GM21737 (cell line): ENCODE results near the gene PIK3R2.
"Not testable (repeated sequence)": the region's sequence is repeated elsewhere in the genome, so short reads cannot be mapped to it uniquely, and the experiment has no call there.

Experiments used
- ATAC-seq: cut with Tn5 transposase; IDR thresholded peaks from one replicate; pipeline ENCODE4 v1.9.1; 2021; ENCODE audit warnings: mild to moderate bottlenecking, moderate library complexity; ENCODE audit not compliant: unreplicated experiment

PIK3R2 gene

DNA sequence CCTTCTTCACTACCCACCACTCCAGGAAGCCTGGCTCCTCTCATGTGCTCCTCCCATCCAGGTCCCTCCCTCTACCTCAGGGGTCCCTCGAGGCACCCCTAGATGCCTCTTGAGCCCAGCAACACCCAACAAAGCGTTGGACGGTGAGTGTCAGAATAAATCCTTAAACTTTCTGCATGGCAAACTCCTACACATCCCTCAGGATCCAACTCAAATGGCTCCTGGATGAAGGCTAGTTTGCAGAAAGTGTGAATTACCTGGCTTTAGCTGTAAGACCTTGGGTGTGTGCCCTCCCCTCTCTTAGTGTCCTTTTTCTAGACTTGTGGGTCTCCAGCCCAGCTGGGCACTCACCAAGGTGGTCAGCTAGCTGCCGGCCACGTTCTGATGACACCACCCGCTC is 45.4 kb downstream of the PIK3R2 start:
- ATAC-seq: no peak

DNA sequence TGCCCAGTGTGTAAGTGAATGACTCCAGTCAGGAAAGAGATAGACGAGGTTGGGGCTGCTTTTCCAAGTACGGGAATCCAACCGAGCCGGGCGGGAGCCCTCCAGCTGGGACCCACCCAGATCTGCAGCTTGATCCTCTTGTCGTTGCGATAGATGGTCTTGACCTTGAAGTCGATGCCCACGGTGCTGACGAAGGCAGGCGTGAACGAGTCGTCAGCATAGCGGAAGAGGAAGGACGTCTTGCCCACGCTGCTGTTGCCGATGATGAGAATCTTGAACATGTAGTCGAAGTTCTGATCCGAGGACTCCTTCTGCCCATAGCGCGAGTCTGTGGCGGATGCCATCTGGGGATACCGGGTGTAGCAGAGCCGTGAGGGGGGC is 49.4 kb downstream of the PIK3R2 start:
- ATAC-seq: no peak

DNA sequence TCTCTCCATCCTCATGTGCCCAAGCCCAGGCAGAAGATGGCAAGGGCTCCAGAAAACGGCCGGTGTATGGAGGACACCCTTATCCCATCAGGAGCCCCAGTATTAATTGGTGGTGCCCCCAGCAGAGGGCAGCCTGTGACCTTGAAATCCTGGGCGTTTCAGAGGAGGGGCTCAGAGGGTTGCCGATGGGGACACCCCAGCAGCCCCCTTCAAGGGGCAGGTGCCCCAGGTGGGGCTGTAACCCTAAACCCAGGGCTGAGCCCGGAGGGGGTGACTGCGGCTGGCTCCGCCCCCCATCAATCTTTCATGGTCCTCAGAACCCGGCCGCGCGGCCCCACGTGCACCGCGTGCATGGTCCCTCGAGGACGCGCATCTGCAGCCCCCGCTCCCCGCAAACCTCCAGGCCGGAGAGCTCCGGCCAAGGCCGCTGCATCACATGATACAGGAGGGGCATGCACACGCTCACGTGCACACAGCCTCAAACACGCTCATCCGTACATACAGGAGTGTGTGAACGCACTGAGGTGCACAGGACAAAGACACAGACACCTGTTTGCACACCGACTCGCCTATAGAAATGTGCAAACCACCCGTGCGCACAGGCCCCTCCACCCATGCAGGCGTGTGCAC is 49.9 kb downstream of the PIK3R2 start:
- no peak for ATAC-seq

DNA sequence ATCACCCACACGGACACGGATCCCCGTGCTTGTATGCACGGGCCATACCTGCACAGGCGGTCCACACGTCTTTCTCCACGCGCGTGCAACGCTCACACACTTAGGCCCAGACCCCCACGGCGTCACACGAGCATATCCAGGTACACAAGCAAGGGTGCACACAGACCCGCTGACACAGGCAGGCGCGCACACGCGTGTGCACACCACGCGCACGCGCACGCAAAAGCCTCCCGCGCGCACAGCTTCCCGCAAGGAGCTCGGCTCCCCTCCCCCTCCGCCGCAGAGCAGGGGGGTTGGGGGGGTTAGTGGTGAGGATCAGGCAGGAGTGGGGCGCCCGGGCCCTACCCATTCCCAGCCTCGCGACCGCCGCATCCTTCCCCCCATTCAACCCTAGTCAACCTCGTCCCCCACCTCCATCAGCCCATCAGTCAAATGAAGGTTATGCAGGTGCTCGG is 50.5 kb downstream of the PIK3R2 start:
- no peak for ATAC-seq

DNA sequence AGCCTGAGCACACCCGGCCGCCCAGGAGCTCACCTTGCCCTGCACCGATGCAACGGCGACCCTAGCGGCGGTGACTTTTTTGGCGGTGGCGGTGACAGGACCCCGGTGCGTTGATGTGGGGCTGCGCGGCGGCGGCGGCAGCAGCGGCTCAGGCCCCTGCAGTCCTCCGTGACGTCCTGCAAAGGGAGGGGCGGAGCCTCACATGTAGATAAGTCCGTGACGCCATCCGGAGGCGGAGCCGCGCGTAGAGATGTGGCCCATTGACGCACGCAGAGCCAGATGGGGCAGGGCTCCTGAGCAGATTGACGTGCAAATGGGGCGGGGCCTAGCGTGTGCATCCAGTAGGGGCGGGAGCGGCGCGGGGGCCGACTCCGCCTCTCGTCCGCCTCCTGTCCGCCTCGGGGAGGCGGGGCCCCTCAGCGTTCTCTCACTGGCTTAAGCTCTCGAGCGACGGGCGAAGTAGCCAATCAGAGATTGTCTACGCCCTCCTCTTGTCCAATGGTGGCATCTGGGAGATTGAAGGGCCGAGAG is 51.0 kb downstream of the PIK3R2 start, which contains the start of gene RAB3A:
TSS of gene RAB3A (minus strand) at position 180 of the 531 bp plus-strand sequence. CDS start 1,302 bp downstream, outside the sequence.
- ATAC-seq: peak; percentile 82

DNA sequence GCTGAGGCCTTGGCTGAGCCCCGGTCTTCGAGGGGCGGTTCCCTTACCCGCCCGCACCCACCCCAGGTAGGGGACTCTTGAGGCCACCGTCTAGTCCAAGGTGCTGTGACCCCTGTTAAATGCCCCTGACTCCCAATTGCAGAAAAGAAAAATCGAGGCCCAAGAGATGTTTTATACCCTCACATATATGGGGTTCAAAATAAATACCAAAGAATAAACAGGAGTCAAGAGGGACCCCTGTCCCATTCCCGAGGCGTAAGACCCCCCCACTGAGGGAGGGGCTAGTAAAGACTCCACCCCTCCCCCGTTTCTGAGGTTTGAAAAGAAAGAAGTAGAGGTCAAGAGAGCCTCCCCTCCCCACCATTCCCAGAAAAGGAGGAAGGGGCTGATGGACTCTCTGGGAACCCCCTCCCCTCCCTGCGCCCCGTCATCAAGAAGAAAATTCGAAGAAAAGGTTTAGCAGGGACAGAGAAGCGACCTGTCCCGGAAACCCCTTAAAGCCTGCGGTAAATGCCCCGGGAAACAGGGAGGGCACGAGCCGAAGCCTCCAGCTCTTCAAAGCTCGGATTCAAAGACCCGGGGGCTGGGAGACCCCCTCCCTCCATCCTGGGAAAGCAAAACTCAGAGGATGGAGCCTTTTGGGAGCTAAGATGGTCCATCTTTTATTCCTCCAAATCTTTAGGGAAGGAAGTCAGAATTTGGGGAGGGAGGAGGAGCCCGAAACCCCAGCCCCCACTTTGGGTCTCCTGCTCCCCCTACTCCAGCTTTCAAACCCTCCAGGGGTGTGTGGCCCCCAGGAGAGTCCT is 51.6 kb downstream of the PIK3R2 start:
- peak; percentile 5 for ATAC-seq

DNA sequence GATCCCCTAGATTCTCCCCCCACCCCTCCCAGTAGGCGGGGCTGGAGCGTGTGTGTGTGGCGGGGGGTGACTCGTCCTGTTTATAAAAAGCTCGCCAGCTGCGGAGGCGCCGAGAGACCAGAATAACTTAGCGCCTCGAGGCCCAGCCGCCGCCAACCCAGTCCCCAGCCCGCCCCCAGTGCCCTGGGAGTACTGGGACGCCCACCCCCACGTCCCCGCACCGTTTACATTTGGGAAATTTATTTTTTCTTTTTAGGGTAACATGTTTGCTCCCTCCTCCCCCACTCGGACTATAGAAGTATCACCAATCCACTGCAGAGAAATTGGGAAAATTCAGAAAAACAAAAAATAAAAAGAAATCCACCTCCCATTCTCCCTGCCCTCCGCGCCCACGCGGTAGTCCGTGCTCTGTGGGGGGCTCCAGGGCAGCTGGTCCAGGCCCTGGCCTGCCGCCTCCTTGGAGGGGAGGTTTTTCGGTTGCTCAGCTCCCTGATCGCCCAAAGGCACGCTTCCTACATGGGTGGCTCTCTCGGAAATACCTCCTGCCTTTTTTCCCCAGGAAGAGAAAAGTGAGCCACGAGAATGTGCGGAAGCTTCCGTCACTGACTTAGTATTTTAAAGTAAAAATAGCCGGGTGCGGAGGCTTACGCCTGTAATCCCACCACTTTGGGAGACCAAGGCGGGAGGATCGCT is 52.4 kb downstream of the PIK3R2 start:
- ATAC-seq: no peak

DNA sequence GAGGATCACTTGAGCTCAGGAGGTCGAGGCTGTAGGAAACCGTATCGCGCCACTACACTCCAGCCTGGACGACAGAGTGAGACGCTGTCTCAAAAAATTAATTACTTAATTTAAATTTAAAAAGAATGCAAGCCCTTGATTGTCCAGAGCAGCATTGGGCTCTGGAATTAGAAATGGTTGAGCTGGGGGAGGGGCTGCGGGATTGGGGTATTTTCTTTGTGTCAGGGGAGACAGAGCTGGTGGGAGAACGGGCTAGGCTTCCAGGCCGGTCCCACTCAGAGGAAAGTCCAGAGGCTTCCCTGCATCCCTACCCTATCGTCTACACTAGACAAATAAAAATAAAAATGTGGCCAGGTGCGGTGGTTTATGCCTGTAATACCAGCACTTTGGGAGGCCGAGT is 53.1 kb downstream of the PIK3R2 start:
- ATAC-seq: no peak

DNA sequence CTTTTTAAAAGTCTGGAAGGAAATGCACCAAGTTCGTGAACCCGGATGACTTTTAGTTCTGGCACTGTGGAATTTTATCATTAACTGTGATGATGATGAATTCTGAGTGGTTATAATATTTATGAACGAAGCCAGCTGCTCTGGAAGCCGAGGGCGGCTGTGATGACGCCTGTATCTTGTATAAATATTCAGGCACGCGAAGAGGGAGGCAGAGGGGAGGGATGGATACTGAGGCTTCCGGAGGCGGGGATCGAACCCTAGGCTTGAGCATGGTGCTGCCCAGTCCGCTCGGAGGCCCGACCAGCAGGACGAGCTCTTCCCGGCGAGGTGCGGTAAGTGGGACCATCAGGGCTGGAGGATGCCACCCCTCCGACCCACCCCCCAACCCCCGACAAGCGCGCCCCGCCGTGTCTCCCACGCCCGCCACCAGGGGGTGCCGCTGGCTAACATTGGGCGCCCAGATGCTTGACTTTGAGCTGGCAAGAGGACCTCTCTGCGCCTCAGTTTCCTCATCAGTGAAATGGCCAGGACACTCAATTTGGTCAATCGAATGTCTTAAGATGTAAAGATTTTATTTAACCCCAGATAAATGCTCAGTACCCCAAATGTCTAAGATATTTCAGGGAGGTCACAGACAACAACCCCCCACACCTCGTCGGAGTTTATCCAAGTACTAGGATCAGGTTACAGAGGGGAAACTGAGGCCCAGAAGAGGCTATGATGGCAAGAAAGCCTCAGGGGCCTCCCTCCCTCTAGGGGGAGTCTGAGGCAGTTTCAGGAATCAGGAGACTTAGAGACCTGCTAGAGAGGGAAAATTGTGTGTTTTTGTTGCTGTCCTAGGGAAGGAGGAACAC is 55.4 kb downstream of the PIK3R2 start:
- ATAC-seq: no peak

DNA sequence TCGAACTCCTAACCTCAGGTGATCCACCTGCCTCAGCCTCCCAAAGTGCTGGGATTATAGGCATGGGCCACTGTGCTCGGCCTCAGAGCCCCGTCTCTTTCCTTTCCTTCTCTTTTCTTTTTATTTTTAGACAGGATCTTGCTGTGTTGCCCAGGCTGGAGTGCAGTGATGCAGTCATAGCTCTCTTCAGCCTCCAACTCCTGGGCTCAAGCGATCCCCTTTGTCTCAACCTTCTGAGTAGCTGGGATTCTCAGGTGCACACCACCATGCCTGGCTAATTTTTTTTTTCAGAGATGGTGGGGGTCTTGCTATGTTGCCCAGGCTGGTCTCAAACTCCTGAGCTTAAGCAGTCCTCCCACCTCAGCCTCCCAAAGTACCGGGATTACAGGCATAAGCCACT is 56.9 kb downstream of the PIK3R2 start:
- not testable (repeated sequence) for ATAC-seq

DNA sequence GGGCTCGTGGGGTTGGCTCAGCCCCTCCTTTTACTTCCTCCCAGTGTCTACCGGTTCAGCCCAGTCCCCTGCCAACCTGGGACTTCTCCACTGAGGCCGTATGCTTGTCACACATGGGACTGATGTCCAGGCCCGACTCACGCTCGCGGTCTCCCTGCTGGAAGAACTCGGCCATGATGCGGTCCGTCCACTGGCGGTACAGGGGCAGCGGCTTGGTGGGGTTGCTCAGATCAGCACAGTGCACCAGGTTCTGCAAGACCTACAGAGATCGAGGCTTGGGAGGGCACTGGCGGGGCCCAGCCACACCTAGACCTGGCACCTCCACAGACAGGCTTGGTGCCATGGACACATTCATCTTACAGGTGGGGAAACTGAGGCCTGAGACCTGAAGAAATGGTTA is 58.7 kb downstream of the PIK3R2 start:
- ATAC-seq: no peak

DNA sequence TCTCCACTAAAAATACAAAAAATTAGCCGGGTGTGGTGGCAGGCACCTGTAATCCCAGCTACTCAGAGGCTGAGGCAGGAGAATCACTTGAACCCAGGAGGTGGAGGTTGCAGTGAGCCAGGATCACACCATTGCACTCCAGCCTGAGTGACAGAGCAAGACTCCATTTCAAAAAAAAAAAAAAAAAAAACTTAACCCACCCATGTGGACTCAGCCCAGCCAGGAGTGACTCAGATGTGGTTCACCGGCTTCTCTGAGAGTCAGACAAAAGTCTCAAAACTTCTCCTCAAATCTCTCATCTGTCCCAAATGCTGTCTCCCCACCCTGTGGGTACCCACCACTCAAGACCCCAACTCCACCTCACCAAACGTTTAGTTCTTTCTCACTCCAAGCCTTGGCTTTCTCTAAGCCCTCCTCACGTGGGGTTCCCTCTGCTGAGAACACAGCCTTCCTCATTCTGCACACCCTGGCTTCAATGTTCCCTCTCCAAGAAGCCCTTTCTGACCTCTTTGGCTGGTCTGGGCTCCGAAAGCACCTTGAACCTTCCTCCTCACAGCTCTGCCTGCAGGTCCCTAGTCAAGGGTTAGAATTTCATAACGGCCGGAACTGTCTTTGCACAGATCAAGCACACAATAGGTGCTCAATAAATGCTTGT is 61.9 kb downstream of the PIK3R2 start:
- ATAC-seq: no peak

DNA sequence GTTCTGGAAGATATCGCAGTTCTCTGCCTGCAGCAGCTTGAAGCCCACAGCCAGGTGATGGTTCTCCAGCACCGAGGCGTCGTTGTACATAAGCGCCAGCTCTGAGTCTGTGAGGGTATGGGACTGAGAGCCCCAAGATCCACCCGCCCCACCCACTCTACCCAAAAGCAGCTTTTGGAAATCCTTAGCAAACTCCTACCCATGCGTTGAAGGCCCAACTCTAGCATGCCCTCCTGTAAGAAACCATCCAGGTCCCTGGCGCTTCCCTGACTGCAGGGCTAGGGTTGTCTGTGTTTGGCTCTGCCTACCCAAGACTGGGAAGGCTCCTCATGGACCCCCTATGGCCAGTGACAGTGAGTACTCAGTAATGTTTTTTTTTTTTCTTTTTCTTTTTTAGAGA is 63.8 kb downstream of the PIK3R2 start:
- ATAC-seq: no peak

DNA sequence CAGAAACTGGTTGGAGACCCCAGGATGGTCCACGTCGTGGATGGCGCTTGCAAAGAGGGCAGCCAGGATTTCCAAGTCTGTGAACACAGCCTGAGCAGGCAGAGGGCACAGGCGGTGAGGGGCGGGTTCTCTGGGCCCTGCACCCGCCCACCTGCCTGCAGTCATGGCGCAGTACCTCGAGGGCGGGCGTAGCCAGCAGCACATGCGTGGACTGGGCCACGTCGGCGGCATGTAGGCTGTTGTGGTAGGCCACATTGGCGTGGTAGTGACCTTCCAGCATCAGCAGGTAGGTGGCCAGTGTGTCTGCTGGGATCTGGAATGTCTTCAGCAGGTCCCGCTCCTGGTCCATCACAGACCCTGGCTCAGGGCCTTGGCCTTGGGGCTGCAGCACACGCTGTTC is 65.2 kb downstream of the PIK3R2 start:
- ATAC-seq: no peak

DNA sequence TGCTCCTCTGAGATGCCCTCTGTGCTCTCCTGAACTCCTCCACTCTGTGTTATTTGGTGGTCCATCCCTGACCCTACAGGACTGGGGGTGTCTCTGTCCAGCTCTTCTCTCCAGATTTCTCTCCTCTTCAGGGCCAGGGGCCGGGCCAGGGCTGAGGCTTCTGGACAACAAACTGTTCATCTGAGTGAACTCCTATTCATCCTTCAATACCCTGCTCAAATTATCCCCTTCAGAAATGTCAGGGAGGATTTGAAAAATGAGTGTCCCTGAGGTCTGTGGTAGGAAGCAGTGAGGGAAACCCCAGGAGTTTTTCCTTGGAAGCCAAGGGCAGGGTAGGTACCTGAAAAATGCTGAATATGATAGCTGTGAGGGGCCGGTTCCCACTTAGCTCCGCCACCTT is 65.6 kb downstream of the PIK3R2 start:
- ATAC-seq: no peak
